Common myeloid progenitor, CD34-positive (primary cell): ENCODE measurements around the gene RNF19B.
"Not testable (repeated sequence)": the region's sequence is repeated elsewhere in the genome, so short reads cannot be mapped to it uniquely, and the experiment has no call there.

Experiments used
- CTCF ChIA-PET: fragments of 350-600 bp; sonication (Branson Sonifier 250); formaldehyde crosslinking; loops from one replicate; lab custom pipeline; 2021; ENCODE audit warnings: antibody characterized with exemption; lab: Charles Lee
- POLR2A ChIA-PET: fragments of 350-600 bp; sonication (Branson Sonifier 250); formaldehyde crosslinking; loops from one replicate; lab custom pipeline; 2021; ENCODE audit warnings: antibody characterized with exemption; lab: Charles Lee
- DNase-seq, 3 donors: peaks; one replicate each; pipeline versions ENCODE4 v3.0.0 to v3.0.0-alpha.2; 2013
- H3K27ac ChIP-seq, 2 experiments: 1 replicate in 1 of 2; 2 replicates in 1 of 2; pipeline ENCODE4 v1.7.0; 2013; ENCODE audit warnings: inconsistent platforms in 2 of 2, low read length in 2 of 2, mild to moderate bottlenecking in 2 of 2, low read depth in 1 of 2, moderate library complexity in 1 of 2; ENCODE audit not compliant: severe bottlenecking in 2 of 2, insufficient read depth in 1 of 2, poor library complexity in 1 of 2
- H3K27me3 ChIP-seq, 5 experiments: replicated peaks in 2 of 5; 1 replicate in 3 of 5; 2 replicates in 2 of 5; pipeline versions ENCODE4 v1.6.1 to v1.7.0; 2013; ENCODE audit warnings: low read length in 4 of 5, mild to moderate bottlenecking in 2 of 5, moderate library complexity in 2 of 5, inconsistent platforms in 1 of 5; ENCODE audit not compliant: insufficient read depth in 5 of 5, control insufficient read depth in 4 of 5
- H3K36me3 ChIP-seq, 4 experiments: 1 replicate in 2 of 4; 2 replicates in 2 of 4; pipeline versions ENCODE4 v1.6.1 to v1.7.0; 2013; ENCODE audit warnings: low read length in 3 of 4, control low read depth in 1 of 4, mild to moderate bottlenecking in 1 of 4; ENCODE audit not compliant: control insufficient read depth in 4 of 4, insufficient read depth in 4 of 4
- H3K4me1 ChIP-seq, 4 experiments: 1 replicate in 3 of 4; 2 replicates in 1 of 4; pipeline versions ENCODE4 v1.6.1 to v1.7.1; 2013; ENCODE audit warnings: low read length in 3 of 4, mild to moderate bottlenecking in 3 of 4, control low read depth in 1 of 4, inconsistent platforms in 1 of 4, moderate library complexity in 1 of 4; ENCODE audit not compliant: control insufficient read depth in 4 of 4, insufficient read depth in 4 of 4; ENCODE audit errors: control extremely low read depth in 1 of 4
- H3K4me3 ChIP-seq, 7 experiments: 1 replicate in 4 of 7; 2 replicates in 3 of 7; pipeline versions ENCODE4 v1.5.1 to v1.7.0; 2013; ENCODE audit warnings: mild to moderate bottlenecking in 7 of 7, low read length in 6 of 7, moderate library complexity in 6 of 7, inconsistent platforms in 2 of 7, low read depth in 2 of 7, control low read depth in 1 of 7; ENCODE audit not compliant: insufficient read depth in 4 of 7, control insufficient read depth in 1 of 7; ENCODE audit errors: extremely low read depth in 1 of 7
- H3K9me3 ChIP-seq, 5 experiments: 1 replicate in 4 of 5; 2 replicates in 1 of 5; pipeline versions ENCODE4 v1.6.1 to v1.7.1; 2013; ENCODE audit warnings: low read length in 4 of 5, mild to moderate bottlenecking in 2 of 5, inconsistent platforms in 1 of 5, low read depth in 1 of 5, moderate library complexity in 1 of 5; ENCODE audit not compliant: control insufficient read depth in 4 of 5, insufficient read depth in 2 of 5; ENCODE audit errors: control extremely low read depth in 1 of 5
- WGBS: methylation state at CpG from one replicate; pipeline ENCODE4 v1.1.5; 2013; ENCODE audit not compliant: insufficient coverage; 5-methylcytosine and 5-hydroxymethylcytosine counted together

RNF19B gene

GRCh38 chr1:32978854-32979253, 14.2 kb upstream of the RNF19B start:
- ChIA-PET CTCF (no interaction called here), POLR2A (no interaction called here)
- Histone ChIP-seq H3K9me3 (no peaks in the 10 kb centered on the region), H3K27me3 (no peaks in the 10 kb centered on the region), H3K4me1 (peaks cover 17 to 42% (median 25%) of the 10 kb centered on the region in 4 experiments), H3K27ac (no peak overlapping the region), H3K36me3 (no peaks in the 10 kb centered on the region), H3K4me3 (no peak overlapping the region)
- no peak for DNase-seq
- 100% methylated on average over 1 of the region's 4 CpGs for WGBS

- Histone ChIP-seq H3K36me3 (no peaks in the 10 kb centered on the region), H3K27me3 (peaks cover 0 to 6% (median 6%) of the 10 kb centered on the region in 5 experiments), H3K4me3 (no peak overlapping the region), H3K9me3 (no peaks in the 10 kb centered on the region), H3K27ac (no peak overlapping the region), H3K4me1 (peaks cover 17 to 39% (median 28%) of the 10 kb centered on the region in 4 experiments)
- 100% methylated on average over 4 of the region's 4 CpGs for WGBS
- DNase-seq, result no peak
- ChIA-PET POLR2A (no interaction called here), CTCF (interaction anchor here (1.0 to 1.3 kb wide), 2 partner anchors 12 to 14 kb away, joined by 3 read pairs; partner anchors contain the start of gene RNF19B)
These were observed 13.0 kb upstream of the RNF19B start for GRCh38 chr1:32977546-32978087.

- Histone ChIP-seq H3K4me1 (peaks cover 0 to 14% (median 9%) of the 10 kb centered on the region in 4 experiments), H3K27me3 (peaks cover 6 to 27% (median 13%) of the 10 kb centered on the region in 5 experiments)
- 98% methylated on average over 13 of the region's 30 CpGs for WGBS
- H3K9me3 ChIP-seq, POLR2A ChIA-PET, DNase-seq, H3K27ac ChIP-seq, H3K4me3 ChIP-seq, H3K36me3 ChIP-seq, CTCF ChIA-PET: not testable (repeated sequence)
These were observed 10.4 kb upstream of the RNF19B start for GRCh38 chr1:32975055-32975454.

- DNase-seq, POLR2A ChIA-PET, H3K4me3 ChIP-seq, CTCF ChIA-PET, H3K27ac ChIP-seq, H3K9me3 ChIP-seq, H3K36me3 ChIP-seq: not testable (repeated sequence)
- H3K4me1 ChIP-seq, result peaks cover 2 to 10% (median 8%) of the 10 kb centered on the region in 4 experiments
- WGBS, result no CpG with 5 or more reads among the region's 6 CpGs
- H3K27me3 ChIP-seq, result peaks cover 6 to 27% (median 13%) of the 10 kb centered on the region in 5 experiments
These were observed 8.8 kb upstream of the RNF19B start for GRCh38 chr1:32973458-32973857.

- peak overlapping the region; percentile 40 to 79 (median 58) for H3K4me3 ChIP-seq
- peak in 1 of 3 donors; percentile 38 for DNase-seq
- no peaks in the 10 kb centered on the region for H3K36me3 ChIP-seq
- under 1% methylated on average over 38 of the region's 58 CpGs for WGBS
- H3K27me3 ChIP-seq, result peaks cover 6 to 27% (median 13%) of the 10 kb centered on the region in 5 experiments
- peaks cover 2 to 10% (median 8%) of the 10 kb centered on the region in 4 experiments for H3K4me1 ChIP-seq
- ChIA-PET CTCF (no interaction called here), POLR2A (interaction anchor here (0.6 to 1.3 kb wide), 3 partner anchors 8 to 19 kb away, joined by 3 to 4 read pairs (median 3); no protein-coding TSS in a partner anchor)
- no peak overlapping the region for H3K27ac ChIP-seq
- no peaks in the 10 kb centered on the region for H3K9me3 ChIP-seq
These were observed 8.3 kb upstream of the RNF19B start for GRCh38 chr1:32972814-32973428.

GRCh38 chr1:32971576-32971975, 7.0 kb upstream of the RNF19B start:
- CTCF ChIA-PET, result interaction anchor here (0.8 to 1.3 kb wide), 4 partner anchors 9 to 32 kb away, joined by 3 to 6 read pairs (median 4); no protein-coding TSS in a partner anchor
- Histone ChIP-seq H3K27ac (no peak overlapping the region), H3K4me3 (no peak overlapping the region), H3K36me3 (no peaks in the 10 kb centered on the region), H3K27me3 (peaks cover 6 to 27% (median 13%) of the 10 kb centered on the region in 5 experiments), H3K9me3 (no peaks in the 10 kb centered on the region), H3K4me1 (peaks cover 2 to 10% (median 7%) of the 10 kb centered on the region in 4 experiments)
- no peak for DNase-seq
- 100% methylated on average over 2 of the region's 3 CpGs for WGBS
- POLR2A ChIA-PET, result interaction anchor here (1.2 to 1.3 kb wide), 2 partner anchors 9 to 21 kb away, joined by 3 to 4 read pairs; no protein-coding TSS in a partner anchor

- DNase-seq, result no peak
- Histone ChIP-seq H3K27ac (no peak overlapping the region), H3K36me3 (no peaks in the 10 kb centered on the region), H3K4me1 (peaks cover 2 to 10% (median 7%) of the 10 kb centered on the region in 4 experiments), H3K27me3 (peaks cover 6 to 27% (median 13%) of the 10 kb centered on the region in 5 experiments), H3K9me3 (no peaks in the 10 kb centered on the region), H3K4me3 (no peak overlapping the region)
- CTCF ChIA-PET, result interaction anchor here (0.7 to 1.3 kb wide), 2 partner anchors 10 to 15 kb away, joined by 3 to 4 read pairs; no protein-coding TSS in a partner anchor
- POLR2A ChIA-PET, result no interaction called here
- WGBS, result no CpG with 5 or more reads among the region's 1 CpG
These were observed 6.5 kb upstream of the RNF19B start for GRCh38 chr1:32971156-32971555.
